Measurements from ENCODE around the gene ADAM19. TPM values are rescaled to one million over a fixed set of nuclear protein-coding genes. Genes with fewer than 3 reads are reported as not detected.

The ADAM19 gene
- total and polyA plus RNA-seq, 3 donors from 2014 or later: 3.1 to 4.9 (median 4.5) TPM

GRCh38 chr5:157481666-157482065 is 93.9 kb downstream of the ADAM19 start:
- DNase-seq: no peak
- no peak overlapping the region for H3K27ac ChIP-seq
- no peak overlapping the region for H3K4me3 ChIP-seq
- H3K4me1 ChIP-seq: no peaks in the 10 kb centered on the region
- no peaks in the 10 kb centered on the region for H3K36me3 ChIP-seq (ENCODE audit: low read depth, missing control alignments)
- intact Hi-C loops (cut with DNase I; ENCODE audit: low total_unique reads): no loop called here
- 97 to 99% methylated on average over 5 to 7 of the region's 7 CpGs for WGBS, 2 donors
- H3K27me3 ChIP-seq: no peaks in the 10 kb centered on the region
- H3K9me3 ChIP-seq: no peaks in the 10 kb centered on the region
- TF ChIP-seq CTCF (IDR thresholded peaks at IDR 0.05) (no peak), POLR2A (IDR thresholded peaks at IDR 0.05) (no peak)

GRCh38 chr5:157481265-157481664 is 94.3 kb downstream of the ADAM19 start:
- H3K4me1 ChIP-seq: no peaks in the 10 kb centered on the region
- intact Hi-C loops (cut with DNase I; ENCODE audit: low total_unique reads): no loop called here

GRCh38 chr5:157479612-157480510 is 95.7 kb downstream of the ADAM19 start:
- Histone ChIP-seq H3K36me3 (ENCODE audit: low read depth, missing control alignments) (no peaks in the 10 kb centered on the region), H3K9me3 (no peaks in the 10 kb centered on the region), H3K27me3 (no peaks in the 10 kb centered on the region), H3K4me3 (no peak overlapping the region), H3K4me1 (no peaks in the 10 kb centered on the region), H3K27ac (no peak overlapping the region)
- TF ChIP-seq CTCF (IDR thresholded peaks at IDR 0.05) (no peak), POLR2A (IDR thresholded peaks at IDR 0.05) (no peak)
- no peak for DNase-seq
- WGBS, 2 donors: 80 to 85% methylated on average over 12 to 15 of the region's 15 CpGs
- intact Hi-C loops (cut with DNase I; ENCODE audit: low total_unique reads): loop anchor here (10.0 kb wide), 1 partner anchor 155 kb away; no protein-coding TSS in a partner anchor

More at GRCh38 chr5:157481265-157481664, 94.3 kb downstream of the ADAM19 start:
- no peak overlapping the region for H3K4me3 ChIP-seq
- no peak overlapping the region for H3K27ac ChIP-seq
- no peaks in the 10 kb centered on the region for H3K9me3 ChIP-seq
- no peak for DNase-seq
- no peak for TF ChIP-seq CTCF (IDR thresholded peaks at IDR 0.05)
- 85 to 91% methylated on average over 4 of the region's 4 CpGs for whole genome bisulfite sequencing, 2 donors
- H3K36me3 ChIP-seq (ENCODE audit: low read depth, missing control alignments): no peaks in the 10 kb centered on the region
- H3K27me3 ChIP-seq: no peaks in the 10 kb centered on the region

GRCh38 chr5:157479166-157479565 is 96.4 kb downstream of the ADAM19 start:
- Histone ChIP-seq H3K4me1 (no peaks in the 10 kb centered on the region), H3K27ac (no peak overlapping the region), H3K36me3 (ENCODE audit: low read depth, missing control alignments) (no peaks in the 10 kb centered on the region), H3K27me3 (no peaks in the 10 kb centered on the region), H3K4me3 (no peak overlapping the region), H3K9me3 (no peaks in the 10 kb centered on the region)
- no peak for DNase-seq
- 81 to 90% methylated on average over 4 of the region's 4 CpGs for WGBS, 2 donors
- intact Hi-C loops (cut with DNase I; ENCODE audit: low total_unique reads): loop anchor here (10.0 kb wide), 1 partner anchor 154 kb away; no protein-coding TSS in a partner anchor
- TF ChIP-seq POLR2A (IDR thresholded peaks at IDR 0.05) (no peak), CTCF (IDR thresholded peaks at IDR 0.05) (no peak)
